ENCODE results near the gene RSRC1. TPM values are rescaled to one million over a fixed set of nuclear protein-coding genes. Genes with fewer than 3 reads are reported as not detected.
"Not testable (repeated sequence)": the region's sequence is repeated elsewhere in the genome, so short reads cannot be mapped to it uniquely, and the experiment has no call there.

RSRC1 gene
- 21.0 TPM for polyA plus RNA-seq (ENCODE audit: insufficient read length)

DNA sequence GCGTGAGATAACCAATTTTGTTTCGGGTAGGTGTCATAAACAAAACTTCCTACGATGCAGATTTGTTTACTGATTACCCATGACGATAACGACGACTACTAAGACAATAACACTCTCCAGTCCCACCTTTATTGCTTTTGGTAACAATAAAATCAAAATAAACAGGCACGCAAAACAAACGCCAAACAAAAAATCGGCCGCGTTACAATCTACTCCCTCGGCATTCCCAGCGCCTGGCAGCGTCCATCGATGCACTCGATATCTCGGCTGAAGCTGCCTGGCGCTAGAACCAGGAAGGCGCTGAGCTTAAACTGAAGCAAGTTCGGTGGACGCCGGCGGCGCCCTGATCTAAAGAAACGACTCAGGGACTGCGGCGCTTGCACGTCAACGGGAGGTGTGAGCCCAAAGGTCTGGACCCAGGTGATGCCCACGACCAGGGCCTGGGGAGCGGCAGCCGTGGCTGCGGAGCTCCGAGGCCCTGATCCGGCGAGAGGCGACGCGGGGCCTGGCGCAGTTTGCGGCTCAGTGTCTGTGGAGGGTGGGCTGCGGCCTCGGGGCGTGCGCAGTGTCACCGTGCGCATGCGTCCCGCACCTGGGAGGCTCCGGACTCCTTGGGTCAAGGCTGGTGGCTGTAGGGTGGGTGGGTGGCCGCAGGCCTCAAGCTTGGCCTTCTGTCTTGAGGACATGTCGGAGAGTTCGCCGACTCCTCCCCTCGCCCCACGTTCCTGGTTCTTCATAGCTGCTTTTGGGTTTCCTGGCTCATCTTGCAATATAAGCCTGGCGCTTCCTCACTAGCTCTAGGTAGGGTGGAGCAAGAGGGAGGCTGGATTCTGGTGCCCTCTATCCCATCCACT is at the start of gene RSRC1:
TSS of gene RSRC1 (plus strand) at position 286 of the 854 bp plus-strand sequence. CDS start 12,016 bp downstream, outside the sequence.
- DNase-seq (ENCODE audit: low read depth): peak; percentile 86

DNA sequence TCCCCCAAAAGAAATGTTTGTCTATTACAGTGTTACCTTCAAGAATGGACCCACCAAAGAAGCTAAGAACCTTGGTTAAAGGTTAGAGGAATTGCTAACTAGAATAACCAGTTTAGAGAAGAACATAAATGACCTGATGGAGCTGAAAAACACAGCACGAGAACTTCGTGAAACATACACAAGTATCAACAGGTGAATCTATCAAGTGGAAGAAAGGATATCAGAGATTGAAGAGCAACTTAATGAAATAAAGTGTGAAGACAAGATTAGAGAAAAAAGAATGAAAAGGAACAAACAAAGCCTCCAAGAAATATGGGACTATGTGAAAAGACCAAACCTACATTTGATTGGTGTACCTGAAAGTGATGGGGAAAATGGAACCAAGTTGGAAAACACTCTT is 44.3 kb upstream of the RSRC1 start:
- not testable (repeated sequence) for DNase-seq (ENCODE audit: low read depth)

- no peak for DNase-seq (ENCODE audit: low read depth)
Measured at GRCh38 chr3:158072790-158073189, 37.1 kb upstream of the RSRC1 start.

GRCh38 chr3:158074591-158074990 is 35.3 kb upstream of the RSRC1 start:
- DNase-seq (ENCODE audit: low read depth): no peak

DNA sequence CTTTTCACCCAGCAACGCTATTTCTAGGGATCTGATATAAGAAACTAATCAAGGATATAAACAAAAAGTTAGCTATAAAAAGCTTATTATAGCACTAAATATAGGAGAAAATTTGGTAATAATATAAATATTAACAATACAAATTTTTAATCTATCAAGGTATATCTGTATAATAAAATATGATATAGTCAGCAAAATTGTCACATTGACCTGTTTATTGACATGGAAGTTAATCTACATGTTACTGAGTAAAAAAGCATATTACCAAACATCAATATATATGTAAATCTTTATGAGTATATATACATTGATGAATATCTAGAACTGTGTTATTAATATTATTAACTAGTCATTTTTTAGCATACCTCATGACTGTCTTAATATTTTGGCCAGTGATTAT is 30.3 kb upstream of the RSRC1 start:
- no peak for DNase-seq (ENCODE audit: low read depth)

DNA sequence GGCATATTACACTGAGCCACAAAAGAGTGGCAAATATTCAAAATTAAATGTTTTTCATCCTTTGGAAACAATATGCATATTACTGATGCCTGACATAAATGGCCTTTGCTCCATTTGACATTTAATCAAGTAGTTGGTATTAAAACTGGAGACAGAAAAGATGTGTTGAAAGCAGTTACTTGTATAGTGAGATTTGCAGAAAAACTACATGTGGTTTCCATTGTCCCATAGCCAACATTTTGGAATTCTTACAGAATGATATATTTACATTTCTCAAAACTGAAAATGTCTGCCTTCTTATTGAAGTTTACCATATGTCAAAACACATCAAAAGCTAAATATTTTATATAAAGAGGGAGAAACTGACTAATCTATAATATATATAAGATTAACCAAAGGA is 25.2 kb upstream of the RSRC1 start:
- no peak for DNase-seq (ENCODE audit: low read depth)

GRCh38 chr3:158085358-158085757 is 24.5 kb upstream of the RSRC1 start:
- no peak for DNase-seq (ENCODE audit: low read depth)

GRCh38 chr3:158085931-158086330 is 24.0 kb upstream of the RSRC1 start:
- DNase-seq (ENCODE audit: low read depth): no peak

- DNase-seq (ENCODE audit: low read depth): no peak
Measured at GRCh38 chr3:158086361-158086760, 23.5 kb upstream of the RSRC1 start.

GRCh38 chr3:158086776-158087175 is 23.1 kb upstream of the RSRC1 start:
- no peak for DNase-seq (ENCODE audit: low read depth)

DNA sequence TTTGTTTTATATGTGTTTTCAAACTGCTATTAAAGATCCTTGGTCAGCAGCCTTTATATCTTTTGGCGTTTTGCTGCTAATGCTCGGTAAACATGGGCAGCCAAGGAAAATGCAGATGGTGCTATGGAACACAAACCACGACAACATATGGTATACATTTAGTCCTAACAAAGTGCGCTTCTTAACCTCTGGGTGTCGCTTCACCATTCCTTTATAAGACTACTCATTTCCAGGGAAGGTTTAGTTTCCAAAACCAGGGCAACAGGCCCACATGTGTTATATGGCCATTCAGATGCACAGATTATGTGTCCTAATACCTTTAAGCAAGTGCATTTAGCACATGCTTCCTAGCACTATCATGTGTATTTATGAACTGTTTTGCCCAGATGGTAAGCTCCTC is 18.4 kb upstream of the RSRC1 start:
- no peak for DNase-seq (ENCODE audit: low read depth)

DNA sequence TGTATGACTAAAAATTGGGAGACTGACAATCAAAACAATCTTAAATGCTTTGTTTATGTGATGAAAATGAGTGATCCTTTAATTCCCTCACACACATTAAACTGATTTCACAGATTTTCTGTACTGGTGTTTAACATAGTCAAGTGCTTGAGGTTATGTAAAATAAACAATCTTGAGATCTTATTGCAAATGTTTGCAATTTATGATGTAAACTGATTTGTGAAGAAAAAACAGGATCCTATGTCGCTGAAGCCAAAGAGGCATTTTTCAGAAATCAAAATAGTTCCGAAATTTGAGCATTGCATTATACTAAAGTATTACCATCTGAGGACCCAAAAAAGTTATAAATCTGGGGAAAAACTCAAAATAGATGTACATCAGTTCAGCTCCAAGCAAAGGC is 16.4 kb upstream of the RSRC1 start:
- no peak for DNase-seq (ENCODE audit: low read depth)

- no peak for DNase-seq (ENCODE audit: low read depth)
Measured at GRCh38 chr3:158094235-158095110, 15.4 kb upstream of the RSRC1 start.

GRCh38 chr3:158095111-158095813 is 14.6 kb upstream of the RSRC1 start:
- DNase-seq (ENCODE audit: low read depth): no peak

GRCh38 chr3:158095814-158096704 is 13.8 kb upstream of the RSRC1 start:
- no peak for DNase-seq (ENCODE audit: low read depth)

DNA sequence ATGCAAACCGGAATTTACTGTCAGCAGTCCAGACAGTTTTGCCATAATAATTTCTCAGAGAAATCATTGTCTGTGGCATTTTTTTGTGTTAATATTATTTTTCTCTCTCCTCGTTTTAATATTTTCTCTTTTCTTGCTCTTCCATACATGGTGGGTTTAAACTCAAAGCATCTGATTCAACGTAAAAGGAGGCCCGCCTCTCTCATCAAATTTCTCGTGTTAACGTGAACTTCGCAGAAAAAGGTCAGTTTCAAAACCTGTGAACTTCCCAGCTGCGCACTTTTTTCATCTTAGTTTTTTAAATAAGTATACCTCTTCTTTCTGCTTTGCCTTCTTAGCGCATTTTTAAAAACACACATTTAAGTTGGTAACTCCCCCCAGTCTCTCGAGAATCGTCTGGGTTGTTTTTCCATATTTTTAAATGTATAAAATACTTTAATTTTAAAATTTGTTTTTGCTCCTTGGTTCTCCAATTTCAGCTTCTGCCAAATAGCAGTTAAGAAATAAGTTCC is 12.8 kb upstream of the RSRC1 start:
- no peak for DNase-seq (ENCODE audit: low read depth)

DNA sequence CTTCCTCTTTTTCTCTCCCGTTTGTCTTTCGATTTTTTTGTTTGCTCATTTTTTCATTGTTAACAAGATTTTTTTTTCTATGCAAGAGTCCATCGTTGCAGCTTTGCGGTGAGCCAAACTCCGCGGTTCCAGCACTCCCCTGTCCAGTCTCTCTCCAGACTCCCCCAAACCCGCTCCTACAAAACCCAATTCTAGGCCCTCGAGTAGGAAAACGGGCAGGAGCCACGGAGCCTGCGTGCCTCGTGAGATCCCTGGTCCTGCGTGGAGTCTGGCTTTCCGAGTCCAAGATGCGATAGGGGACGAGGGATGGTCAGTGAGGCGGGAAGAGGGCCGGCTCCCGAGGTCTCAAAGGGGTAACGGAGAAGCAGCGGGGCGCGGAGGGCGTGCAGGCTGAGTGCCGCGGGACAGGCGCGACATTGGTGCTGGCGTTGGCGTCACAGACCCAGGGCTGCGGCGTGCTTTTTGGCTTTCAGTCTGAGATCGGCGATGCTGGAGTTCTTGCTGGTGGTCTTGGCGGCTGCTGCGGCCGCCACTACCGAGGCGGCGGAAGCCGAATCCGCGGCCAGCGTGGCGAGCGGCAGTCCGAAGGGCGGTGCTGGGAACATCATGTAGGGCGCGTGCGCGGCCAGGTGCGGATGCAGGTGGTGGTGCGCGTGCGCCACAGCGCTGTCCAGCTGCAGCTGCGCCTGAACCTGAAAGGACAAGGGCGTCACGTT is 12.1 kb upstream of the RSRC1 start:
- no peak for DNase-seq (ENCODE audit: low read depth)

GRCh38 chr3:158098309-158098639 is 11.6 kb upstream of the RSRC1 start:
- no peak for DNase-seq (ENCODE audit: low read depth)

DNA sequence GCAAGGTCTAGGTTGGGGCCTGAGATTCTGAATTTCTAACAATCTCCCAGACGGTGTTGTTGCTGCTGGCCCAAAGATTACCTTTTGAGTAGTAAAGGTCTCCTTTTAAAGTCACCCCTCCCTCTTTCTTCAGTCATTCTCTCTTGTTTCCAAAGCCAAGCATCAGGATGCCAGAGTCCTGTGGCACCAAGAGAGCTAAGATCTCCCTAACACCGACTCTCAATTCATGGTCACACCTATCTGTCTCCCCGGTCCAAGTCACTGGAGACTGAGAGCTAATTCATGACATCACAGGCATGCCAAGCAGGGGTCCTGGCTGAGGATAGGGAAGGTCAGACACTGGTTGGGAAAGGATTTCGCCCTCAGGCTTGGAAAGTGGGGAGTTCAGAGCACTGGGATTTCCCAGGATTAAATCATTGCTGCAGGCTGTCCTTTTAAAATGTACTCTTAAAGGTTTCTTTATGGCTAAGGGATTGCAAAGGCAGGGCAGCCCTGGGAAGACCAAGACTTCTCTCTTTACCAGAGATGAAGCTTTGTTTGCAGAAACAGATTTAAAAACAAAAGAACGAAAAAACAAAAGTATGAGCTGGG is 11.0 kb upstream of the RSRC1 start:
- DNase-seq (ENCODE audit: low read depth): no peak

DNA sequence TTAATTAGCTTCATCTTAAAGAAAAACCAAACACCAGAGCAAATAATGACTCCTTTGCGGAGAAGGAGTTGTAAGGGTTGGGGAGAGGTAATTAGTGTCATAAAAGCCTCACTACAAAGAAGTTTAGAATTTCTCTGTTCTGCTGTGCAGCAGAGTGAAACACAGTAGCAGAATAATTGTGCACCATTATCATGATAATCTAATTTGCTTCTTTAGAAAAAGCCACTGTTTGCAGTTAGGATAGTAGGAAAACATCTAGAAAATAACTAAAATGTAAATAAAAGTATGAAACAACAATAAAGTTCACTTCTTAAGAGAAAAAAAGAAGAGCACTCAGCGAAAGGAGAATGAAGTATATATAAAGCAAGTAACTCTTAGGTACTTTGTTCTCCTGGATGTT is 9.2 kb upstream of the RSRC1 start:
- DNase-seq (ENCODE audit: low read depth): no peak
